Lower leg skin (tissue), 4 donors: Measurements from ENCODE around the gene YKT6. TPM values are rescaled to one million over a fixed set of nuclear protein-coding genes. Genes with fewer than 3 reads are reported as not detected.

ENCODE experiments used
- DNase-seq, 2 donors: peaks; one replicate each; pipeline ENCODE4 v3.0.0-alpha.2; 2019; ENCODE audit warnings: low spot score in 2 of 2
- H3K4me3 ChIP-seq: fragments of 200-600 bp; sonication (generic); 2 replicates; pipeline ENCODE4 v1.5.1; 2017; ENCODE audit warnings: mild to moderate bottlenecking, low read depth; ENCODE audit not compliant: poor library complexity, severe bottlenecking
- POLR2A ChIP-seq, 2 donors: fragments of 450-650 bp; IDR thresholded peaks; one replicate each; pipeline ENCODE4 v1.6.1; 2016 to 2017; ENCODE audit warnings: antibody characterized with exemption in 2 of 2, mild to moderate bottlenecking in 1 of 2, moderate library complexity in 1 of 2
- WGBS, 2 donors: methylation state at CpG; one replicate each; pipeline ENCODE4 v1.1.5; 2018; 5-methylcytosine and 5-hydroxymethylcytosine counted together
- intact Hi-C: fragments of 100-400 bp; cut with DNase I; formaldehyde crosslinking; loops from one replicate; pipeline ENCODE4 v1.15.0; 2023; ENCODE audit warnings: low total_unique reads
- total RNA-seq, 4 donors: library from RNA; depleted of rRNA; stranded (reverse); fragments of >200 nt; gene quantifications; one replicate each; pipeline ENCODE4 v1.1.0, GENCODE V29; 2016
- TF ChIP-seq, protein P1 (sequence below), 3 donors: fragments of 450-650 bp; IDR thresholded peaks; one replicate each; pipeline ENCODE4 v1.5.1; 2016; ENCODE audit warnings: antibody characterized with exemption in 3 of 3, mild to moderate bottlenecking in 3 of 3, moderate library complexity in 2 of 3

Gene YKT6
- total RNA-seq, 4 donors from 2014 or later, result 38.5 to 51.3 (median 44.3) TPM

- WGBS, 2 donors, result 67 to 74% methylated on average over 13 of the region's 13 CpGs
- intact Hi-C loops, result no loop called here
- TF ChIP-seq, protein P1, sequence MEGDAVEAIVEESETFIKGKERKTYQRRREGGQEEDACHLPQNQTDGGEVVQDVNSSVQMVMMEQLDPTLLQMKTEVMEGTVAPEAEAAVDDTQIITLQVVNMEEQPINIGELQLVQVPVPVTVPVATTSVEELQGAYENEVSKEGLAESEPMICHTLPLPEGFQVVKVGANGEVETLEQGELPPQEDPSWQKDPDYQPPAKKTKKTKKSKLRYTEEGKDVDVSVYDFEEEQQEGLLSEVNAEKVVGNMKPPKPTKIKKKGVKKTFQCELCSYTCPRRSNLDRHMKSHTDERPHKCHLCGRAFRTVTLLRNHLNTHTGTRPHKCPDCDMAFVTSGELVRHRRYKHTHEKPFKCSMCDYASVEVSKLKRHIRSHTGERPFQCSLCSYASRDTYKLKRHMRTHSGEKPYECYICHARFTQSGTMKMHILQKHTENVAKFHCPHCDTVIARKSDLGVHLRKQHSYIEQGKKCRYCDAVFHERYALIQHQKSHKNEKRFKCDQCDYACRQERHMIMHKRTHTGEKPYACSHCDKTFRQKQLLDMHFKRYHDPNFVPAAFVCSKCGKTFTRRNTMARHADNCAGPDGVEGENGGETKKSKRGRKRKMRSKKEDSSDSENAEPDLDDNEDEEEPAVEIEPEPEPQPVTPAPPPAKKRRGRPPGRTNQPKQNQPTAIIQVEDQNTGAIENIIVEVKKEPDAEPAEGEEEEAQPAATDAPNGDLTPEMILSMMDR (IDR thresholded peaks at IDR 0.05), result no peak
- TF ChIP-seq POLR2A (IDR thresholded peaks at IDR 0.05), result no peak
- H3K4me3 ChIP-seq, result no peak overlapping the region
- peak in 1 of 2 donors; percentile 79 for DNase-seq
These were observed 15.9 kb downstream of the YKT6 start for GRCh38 chr7:44216521-44217222.

GRCh38 chr7:44217223-44217714, 16.5 kb downstream of the YKT6 start:
- WGBS, 2 donors, result 79 to 85% methylated on average over 13 to 19 of the region's 19 CpGs
- TF ChIP-seq POLR2A (IDR thresholded peaks at IDR 0.05), result no peak
- TF ChIP-seq, protein P1 (IDR thresholded peaks at IDR 0.05), result no peak
- peak in 1 of 2 donors; percentile 69 for DNase-seq
- intact Hi-C loops, result no loop called here
- no peak overlapping the region for H3K4me3 ChIP-seq

- intact Hi-C loops, result no loop called here
- TF ChIP-seq, protein P1 (IDR thresholded peaks at IDR 0.05), result no peak
- TF ChIP-seq POLR2A (IDR thresholded peaks at IDR 0.05), result no peak
- no peak overlapping the region for H3K4me3 ChIP-seq
- DNase-seq, result peak in 1 of 2 donors; percentile 68
- WGBS, 2 donors, result 80 to 83% methylated on average over 12 to 17 of the region's 17 CpGs
These were observed 17.1 kb downstream of the YKT6 start for GRCh38 chr7:44217852-44218402.

DNA sequence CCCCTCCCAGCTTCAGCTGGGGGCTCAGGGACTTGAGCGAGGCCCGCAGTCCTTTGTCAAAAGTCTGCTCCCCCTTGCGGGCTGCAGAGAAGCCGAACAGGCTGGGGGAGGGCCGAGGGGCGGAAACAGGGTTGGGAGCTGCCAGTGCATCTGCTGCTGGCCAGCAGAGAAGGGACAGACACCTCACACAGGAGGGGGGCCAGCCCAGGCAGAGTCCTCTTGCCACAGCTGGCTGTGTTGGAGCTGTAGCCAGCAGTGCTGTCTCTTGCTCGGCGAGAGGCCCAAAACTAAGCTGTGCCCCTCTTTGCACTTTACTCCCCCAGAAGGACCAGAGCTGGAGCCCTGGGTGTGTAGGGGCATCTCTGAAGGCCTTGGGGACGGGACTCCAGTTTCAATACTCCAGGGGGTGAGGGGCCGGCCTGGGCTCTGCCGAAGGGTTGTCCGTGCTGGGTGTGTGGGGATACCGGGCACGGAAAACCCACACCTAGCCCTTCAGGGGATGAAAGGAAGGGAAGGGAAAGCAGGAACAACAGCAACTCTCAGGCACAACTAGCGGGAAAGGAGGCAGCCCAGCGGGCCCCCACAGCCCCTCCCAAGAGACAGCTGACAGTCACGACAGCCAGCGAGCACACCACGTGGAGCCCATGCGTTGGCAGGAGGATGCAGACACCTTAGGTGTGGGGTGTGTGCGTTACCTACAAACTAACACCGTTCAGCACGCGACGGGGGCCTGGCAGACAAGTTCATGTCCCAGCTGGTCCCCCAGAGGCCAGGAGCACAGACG, 17.8 kb downstream of the YKT6 start:
- H3K4me3 ChIP-seq, result no peak overlapping the region
- 79 to 81% methylated on average over 20 to 25 of the region's 26 CpGs for WGBS, 2 donors
- intact Hi-C loops, result no loop called here
- TF ChIP-seq, protein P1 (IDR thresholded peaks at IDR 0.05), result no peak
- no peak for TF ChIP-seq POLR2A (IDR thresholded peaks at IDR 0.05)
- DNase-seq, result peak in 1 of 2 donors; percentile 75

- intact Hi-C loops, result no loop called here
- no peak overlapping the region for H3K4me3 ChIP-seq
- TF ChIP-seq, protein P1 (IDR thresholded peaks at IDR 0.05), result no peak
- no peak for TF ChIP-seq POLR2A (IDR thresholded peaks at IDR 0.05)
- DNase-seq, result peak in 1 of 2 donors; percentile 74
- 78 to 90% methylated on average over 15 to 18 of the region's 18 CpGs for WGBS, 2 donors
These were observed 18.7 kb downstream of the YKT6 start for GRCh38 chr7:44219371-44220045.
